BJ (cell line): Measurements from ENCODE around the gene CYP2U1. TPM values are rescaled to one million over a fixed set of nuclear protein-coding genes. Genes with fewer than 3 reads are reported as not detected.

ENCODE experiments used
- CTCF ChIA-PET: fragments of 350-600 bp; formaldehyde crosslinking; extraction: SDS; loops from one replicate; lab custom pipeline; 2021; ENCODE audit warnings: antibody characterized with exemption, inconsistent platforms; lab: Yijun Ruan, JAX
- POLR2A ChIA-PET: fragments of 300-600 bp; sonication (Branson Sonifier 250); formaldehyde crosslinking; extraction: SDS; loops from one replicate; lab custom pipeline; 2021; ENCODE audit warnings: antibody characterized with exemption; lab: Charles Lee
- DNase-seq: peaks from one replicate; pipeline ENCODE4 v3.0.0-alpha.2; 2011; ENCODE audit warnings: low read depth
- H3K27me3 ChIP-seq: 2 replicates; pipeline ENCODE4 v1.6.0; 2011; ENCODE audit warnings: low read length; ENCODE audit not compliant: control insufficient read depth, insufficient read depth
- H3K36me3 ChIP-seq: 2 replicates; pipeline ENCODE4 v1.5.1; 2011; ENCODE audit warnings: low read length; ENCODE audit not compliant: control insufficient read depth, insufficient read depth
- H3K4me3 ChIP-seq: 2 replicates; pipeline ENCODE4 v1.5.1; 2011; ENCODE audit warnings: low read depth, mild to moderate bottlenecking, control low read depth, low read length
- CTCF ChIP-seq: IDR thresholded peaks from 2 replicates; pipeline ENCODE4 v1.5.1; 2011; ENCODE audit warnings: low read depth, mild to moderate bottlenecking, control low read depth, inconsistent platforms, low read length, moderate library complexity; ENCODE audit not compliant: insufficient read depth
- polyA plus RNA-seq: library from polyadenylated mRNA; depleted of rRNA; stranded (reverse); fragments of >200 nt; gene quantifications from 2 replicates; pipeline ENCODE4 v1.2.3, GENCODE V29; 2011

Gene CYP2U1
- polyA plus RNA-seq, 1 experiment, result 7.6 TPM

GRCh38 chr4:107991945-107992630 is 60.7 kb downstream of the CYP2U1 start:
- Histone ChIP-seq H3K4me3 (no peak overlapping the region), H3K36me3 (no peaks in the 10 kb centered on the region), H3K27me3 (no peaks in the 10 kb centered on the region)
- ChIA-PET POLR2A (no interaction called here), CTCF (interaction anchor here (1.1 kb wide), 1 partner anchor 17 kb away, joined by 3 read pairs; no protein-coding TSS in a partner anchor)
- no peak for TF ChIP-seq CTCF
- no peak for DNase-seq

DNA sequence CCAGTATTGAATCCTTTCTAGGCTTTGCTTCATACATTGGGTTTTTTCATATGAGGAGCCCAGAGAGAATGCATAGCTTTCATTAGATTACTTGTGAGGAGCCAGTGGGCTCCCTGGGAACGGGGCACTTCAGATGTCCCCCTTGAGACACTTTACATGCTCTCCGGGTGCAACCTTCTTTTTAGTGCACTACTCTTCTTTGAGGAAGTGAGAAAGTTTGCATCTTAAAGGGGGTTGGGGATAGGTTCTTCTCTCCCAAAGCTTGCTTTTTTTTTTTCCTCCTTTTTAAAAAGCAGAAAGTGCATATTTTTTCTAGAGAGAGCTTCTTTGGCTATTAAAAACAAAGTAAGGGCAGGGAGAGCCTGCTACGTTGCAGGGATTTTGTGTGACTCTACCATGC is 62.6 kb downstream of the CYP2U1 start:
- no peaks in the 10 kb centered on the region for H3K27me3 ChIP-seq
- CTCF ChIA-PET, result interaction anchor here (0.9 to 1.3 kb wide), 2 partner anchors 25 to 27 kb away, joined by 3 read pairs; no protein-coding TSS in a partner anchor
- no peaks in the 10 kb centered on the region for H3K36me3 ChIP-seq
- POLR2A ChIA-PET, result interaction anchor here (0.7 kb wide), 1 partner anchor 577 kb away, joined by 3 read pairs; no protein-coding TSS in a partner anchor
- no peak for TF ChIP-seq CTCF
- no peak overlapping the region for H3K4me3 ChIP-seq
- no peak for DNase-seq

GRCh38 chr4:107994894-107995293 is 63.5 kb downstream of the CYP2U1 start:
- no peak for DNase-seq
- no peak for TF ChIP-seq CTCF
- no peak overlapping the region for H3K4me3 ChIP-seq
- POLR2A ChIA-PET, result interaction anchor here (0.6 kb wide), 1 partner anchor 145 kb away, joined by 4 read pairs; no protein-coding TSS in a partner anchor
- no peaks in the 10 kb centered on the region for H3K36me3 ChIP-seq
- H3K27me3 ChIP-seq, result no peaks in the 10 kb centered on the region
- CTCF ChIA-PET, result interaction anchor here (0.6 to 0.9 kb wide), 2 partner anchors 9 to 576 kb away, joined by 3 read pairs; no protein-coding TSS in a partner anchor

GRCh38 chr4:107996949-107997788 is 65.8 kb downstream of the CYP2U1 start:
- CTCF ChIA-PET, result interaction anchor here (1.0 kb wide), 2 partner anchors 9 to 22 kb away, joined by 3 to 4 read pairs; no protein-coding TSS in a partner anchor
- Histone ChIP-seq H3K36me3 (no peaks in the 10 kb centered on the region), H3K4me3 (no peak overlapping the region), H3K27me3 (no peaks in the 10 kb centered on the region)
- POLR2A ChIA-PET, result no interaction called here
- no peak for TF ChIP-seq CTCF
- peak; percentile 85 for DNase-seq

DNA sequence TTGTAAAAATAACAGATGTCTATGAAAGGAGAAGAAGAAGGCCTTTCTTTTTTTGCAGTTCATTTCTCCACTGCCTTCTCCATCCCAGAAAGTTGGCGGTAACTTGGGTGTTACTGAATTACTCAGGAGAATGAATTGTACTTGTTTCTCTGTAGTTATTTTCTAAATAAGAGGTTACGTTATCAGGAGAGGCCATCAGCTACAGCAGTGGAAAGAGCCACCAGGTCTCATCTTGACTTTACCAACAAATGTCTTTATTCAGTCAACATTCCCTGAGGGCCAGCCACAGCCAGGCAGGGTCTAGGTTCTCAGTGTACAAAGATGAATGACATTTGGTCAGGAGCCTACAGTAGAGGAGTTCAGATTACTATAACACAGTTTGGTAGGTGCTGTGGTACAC is 66.4 kb downstream of the CYP2U1 start:
- ChIA-PET POLR2A (no interaction called here), CTCF (interaction anchor here (0.8 to 1.0 kb wide), 3 partner anchors 9 to 191 kb away, joined by 3 to 4 read pairs (median 3); no protein-coding TSS in a partner anchor)
- Histone ChIP-seq H3K27me3 (no peaks in the 10 kb centered on the region), H3K36me3 (no peaks in the 10 kb centered on the region), H3K4me3 (no peak overlapping the region)
- DNase-seq, result no peak
- no peak for TF ChIP-seq CTCF
